SH-SY5Y (cell line): ENCODE measurements around the gene HRNR.

Experiments used
- GATA2 ChIP-seq: IDR thresholded peaks from 2 replicates; pipeline ENCODE4 v1.6.1; 2011; ENCODE audit warnings: mild to moderate bottlenecking, low read depth, low read length
- GATA3 ChIP-seq: IDR thresholded peaks from 2 replicates; pipeline ENCODE4 v1.6.1; 2011; ENCODE audit warnings: low read depth, mild to moderate bottlenecking, low read length, moderate library complexity

GRCh38 chr1:152227310-152227928, 3.4 kb upstream of the HRNR start:
- TF ChIP-seq GATA3, result no peak
- TF ChIP-seq GATA2, result no peak
